IPS-18c (cell line): ENCODE data around the gene APLP1.
"Not testable (repeated sequence)": the region's sequence is repeated elsewhere in the genome, so short reads cannot be mapped to it uniquely, and the experiment has no call there.

ENCODE experiments used
- H3K4me3 ChIP-seq: 2 replicates; pipeline ENCODE4 v1.7.0; 2013; ENCODE audit warnings: low read depth, mild to moderate bottlenecking, low read length, moderate library complexity; ENCODE audit not compliant: insufficient read depth
- H3K9me3 ChIP-seq: one replicate; pipeline ENCODE4 v1.6.1; 2013; ENCODE audit warnings: mild to moderate bottlenecking, low read length, moderate library complexity; ENCODE audit not compliant: control insufficient read depth, insufficient read depth

APLP1 gene

DNA sequence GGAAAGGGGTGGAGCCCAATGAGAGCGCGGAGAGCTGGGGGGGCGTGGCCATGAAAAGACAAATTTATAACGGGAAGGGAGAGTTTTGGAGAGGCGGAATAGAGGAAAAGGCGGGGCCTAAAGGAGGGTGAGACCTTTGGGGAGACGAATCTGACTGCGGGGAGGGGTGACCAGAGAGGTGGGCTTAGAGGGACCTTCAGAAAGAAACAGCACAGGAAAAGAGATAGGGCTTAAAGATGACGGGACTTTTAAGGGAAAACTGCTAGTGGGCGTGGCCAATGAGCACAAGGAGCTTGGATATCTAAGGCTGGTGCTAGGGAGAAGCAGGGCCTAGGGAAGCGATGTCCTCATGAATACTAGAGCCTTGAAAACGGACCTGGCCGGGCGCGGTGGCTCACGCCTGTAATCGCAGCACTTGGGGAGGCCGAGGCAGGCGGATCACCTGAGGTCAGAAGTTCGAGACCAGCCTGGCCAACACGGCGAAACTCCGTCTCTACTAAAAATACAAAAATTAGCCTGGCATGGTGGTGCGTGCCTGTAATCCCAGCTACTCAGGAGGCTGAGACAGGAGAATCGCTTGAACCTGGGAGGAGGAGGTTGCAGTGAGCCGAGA is 1.9 kb downstream of the APLP1 start:
- H3K4me3 ChIP-seq, result peak overlapping the region; percentile 71; the same call in 1 of the 2 replicates
- H3K9me3 ChIP-seq, result not testable (repeated sequence)

DNA sequence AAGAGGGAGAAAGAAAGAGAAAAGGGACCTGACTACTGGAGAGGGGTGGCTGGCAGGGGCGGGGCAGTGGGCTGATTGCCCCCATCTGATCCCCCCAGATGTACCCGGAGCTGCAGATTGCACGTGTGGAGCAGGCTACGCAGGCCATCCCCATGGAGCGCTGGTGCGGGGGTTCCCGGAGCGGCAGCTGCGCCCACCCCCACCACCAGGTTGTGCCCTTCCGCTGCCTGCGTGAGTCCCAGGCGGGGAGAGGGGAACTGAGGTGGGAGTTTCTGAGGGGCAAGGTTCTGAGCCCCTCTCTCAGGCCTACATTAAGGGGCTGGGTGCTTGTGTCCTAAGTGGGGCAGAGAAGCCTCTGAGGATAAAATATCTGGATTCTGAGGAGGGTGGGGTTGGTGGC is 2.4 kb downstream of the APLP1 start:
- peaks cover 2% of the 10 kb centered on the region for H3K9me3 ChIP-seq
- no peak overlapping the region for H3K4me3 ChIP-seq

DNA sequence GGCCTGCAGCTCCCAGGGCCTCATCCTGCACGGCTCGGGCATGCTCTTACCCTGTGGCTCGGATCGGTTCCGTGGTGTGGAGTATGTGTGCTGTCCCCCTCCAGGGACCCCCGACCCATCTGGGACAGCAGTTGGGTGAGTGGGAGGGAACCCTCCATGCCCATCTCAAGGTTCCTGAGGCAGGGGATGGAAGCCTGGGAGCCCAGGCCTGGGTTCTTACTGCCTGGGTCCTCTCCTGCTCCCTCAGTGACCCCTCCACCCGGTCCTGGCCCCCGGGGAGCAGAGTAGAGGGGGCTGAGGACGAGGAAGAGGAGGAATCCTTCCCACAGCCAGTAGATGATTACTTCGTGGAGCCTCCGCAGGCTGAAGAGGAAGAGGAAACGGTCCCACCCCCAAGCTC is 3.2 kb downstream of the APLP1 start:
- peaks cover 2% of the 10 kb centered on the region for H3K9me3 ChIP-seq

DNA sequence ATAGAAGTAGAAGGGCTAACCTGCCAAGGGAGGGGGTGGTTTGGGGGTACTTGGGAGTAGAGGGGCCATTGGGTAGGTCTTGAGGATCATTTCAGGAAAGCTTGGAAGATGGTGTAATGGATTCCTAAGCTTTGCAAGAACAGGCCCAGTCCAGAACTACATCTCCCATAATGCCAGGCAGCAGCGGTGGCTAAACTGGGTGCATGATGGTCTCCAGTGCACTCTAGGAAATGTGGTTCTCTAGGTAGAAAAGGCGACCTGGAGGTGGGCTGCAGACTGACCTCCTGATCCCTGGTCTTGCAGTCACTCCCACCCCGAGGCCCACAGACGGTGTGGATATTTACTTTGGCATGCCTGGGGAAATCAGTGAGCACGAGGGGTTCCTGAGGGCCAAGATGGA is 3.8 kb downstream of the APLP1 start:
- peaks cover 2% of the 10 kb centered on the region for H3K9me3 ChIP-seq
- H3K4me3 ChIP-seq, result no peak overlapping the region

More for the DNA sequence above, 3.2 kb downstream of the APLP1 start:
- no peak overlapping the region for H3K4me3 ChIP-seq

DNA sequence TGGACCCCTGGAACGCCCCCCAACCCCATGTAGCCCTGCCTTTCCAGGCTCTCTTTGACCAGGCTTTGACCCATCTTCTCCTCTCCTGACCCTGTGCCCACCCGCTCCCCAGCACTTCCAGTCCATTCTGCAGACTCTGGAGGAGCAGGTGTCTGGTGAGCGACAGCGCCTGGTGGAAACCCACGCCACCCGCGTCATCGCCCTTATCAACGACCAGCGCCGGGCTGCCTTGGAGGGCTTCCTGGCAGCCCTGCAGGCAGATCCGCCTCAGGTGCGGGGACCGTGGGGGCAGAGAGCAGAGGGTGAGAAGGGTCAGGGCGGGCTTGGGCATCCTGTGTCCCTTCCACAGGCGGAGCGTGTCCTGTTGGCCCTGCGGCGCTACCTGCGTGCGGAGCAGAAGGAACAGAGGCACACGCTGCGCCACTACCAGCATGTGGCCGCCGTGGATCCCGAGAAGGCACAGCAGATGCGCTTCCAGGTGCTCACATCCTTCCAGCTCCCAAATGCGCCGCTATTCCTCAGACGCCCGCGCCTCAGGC is 6.1 kb downstream of the APLP1 start:
- H3K4me3 ChIP-seq, result no peak overlapping the region
- peaks cover 2% of the 10 kb centered on the region for H3K9me3 ChIP-seq

DNA sequence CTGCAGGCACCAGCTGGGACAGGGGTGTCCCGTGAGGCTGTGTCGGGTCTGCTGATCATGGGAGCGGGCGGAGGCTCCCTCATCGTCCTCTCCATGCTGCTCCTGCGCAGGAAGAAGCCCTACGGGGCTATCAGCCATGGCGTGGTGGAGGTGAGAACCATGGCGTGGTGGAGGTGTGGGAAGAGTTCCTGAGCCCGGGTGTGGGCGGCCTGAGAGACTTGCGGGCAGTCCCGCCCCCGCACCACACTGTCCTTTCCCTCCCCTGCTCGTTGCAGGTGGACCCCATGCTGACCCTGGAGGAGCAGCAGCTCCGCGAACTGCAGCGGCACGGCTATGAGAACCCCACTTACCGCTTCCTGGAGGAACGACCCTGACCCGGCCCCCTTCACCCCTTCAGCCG is 10.7 kb downstream of the APLP1 start:
- Histone ChIP-seq H3K4me3 (no peak overlapping the region), H3K9me3 (no peaks in the 10 kb centered on the region)

DNA sequence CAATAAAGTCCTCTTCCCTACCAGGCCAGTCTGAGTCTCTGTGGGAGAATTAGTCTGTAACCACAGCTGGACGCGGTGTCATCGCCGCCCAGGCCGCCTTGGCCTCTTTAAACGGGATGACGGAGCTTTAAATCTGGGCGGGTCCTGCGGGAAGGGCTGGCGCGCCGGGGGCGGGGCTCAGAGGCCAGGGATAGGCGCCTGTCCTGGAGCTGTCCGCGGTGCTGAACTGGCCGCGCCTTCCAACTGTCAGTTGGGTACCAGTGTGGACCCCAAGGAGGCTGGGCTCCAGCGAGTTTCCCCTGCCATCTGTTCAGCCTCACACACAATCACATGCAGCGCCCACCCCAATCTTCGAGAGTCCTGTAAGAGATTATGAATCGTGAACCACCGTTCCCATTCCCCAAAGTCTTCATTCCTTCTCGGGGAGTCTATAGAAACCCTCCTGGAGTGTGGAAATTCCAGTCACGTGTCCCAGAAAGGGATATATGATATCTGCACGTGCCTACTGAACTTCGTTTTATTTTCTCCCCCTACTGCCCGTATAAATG is 11.5 kb downstream of the APLP1 start:
- no peak overlapping the region for H3K4me3 ChIP-seq
- H3K9me3 ChIP-seq, result no peaks in the 10 kb centered on the region

DNA sequence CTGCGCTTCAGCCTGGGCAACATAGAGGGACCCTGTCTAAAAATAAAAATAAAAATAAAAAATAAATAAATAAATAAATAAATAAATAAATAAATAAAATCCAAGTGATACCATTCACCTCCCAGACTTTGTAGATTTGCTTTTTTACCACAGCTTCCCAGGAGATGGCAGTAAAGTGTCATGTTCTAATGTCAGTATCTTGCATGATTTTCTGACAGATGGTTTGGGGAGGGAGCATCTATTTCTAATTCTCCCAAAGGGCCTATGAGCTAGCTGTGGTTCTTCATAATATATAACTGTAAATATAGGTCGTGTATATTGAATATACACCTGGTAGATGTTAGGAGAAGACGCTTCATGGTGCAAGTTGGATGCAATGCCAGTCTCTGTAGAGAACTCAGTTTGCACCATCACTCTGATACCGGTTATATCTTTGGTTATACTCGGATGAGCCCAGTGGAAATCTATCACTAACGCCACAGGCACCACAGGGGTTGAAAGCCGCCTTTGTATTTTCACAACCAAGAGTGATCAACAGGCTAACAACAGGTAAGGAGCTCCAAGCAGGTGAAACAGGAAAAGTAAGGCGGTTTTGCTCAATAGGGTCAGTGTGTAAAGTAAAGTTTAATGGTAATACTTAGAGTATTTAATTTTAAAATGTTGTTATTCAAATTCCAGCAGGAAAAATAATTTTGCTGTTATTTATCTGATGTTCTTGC is 13.9 kb downstream of the APLP1 start:
- Histone ChIP-seq H3K9me3 (no peaks in the 10 kb centered on the region), H3K4me3 (no peak overlapping the region)

DNA sequence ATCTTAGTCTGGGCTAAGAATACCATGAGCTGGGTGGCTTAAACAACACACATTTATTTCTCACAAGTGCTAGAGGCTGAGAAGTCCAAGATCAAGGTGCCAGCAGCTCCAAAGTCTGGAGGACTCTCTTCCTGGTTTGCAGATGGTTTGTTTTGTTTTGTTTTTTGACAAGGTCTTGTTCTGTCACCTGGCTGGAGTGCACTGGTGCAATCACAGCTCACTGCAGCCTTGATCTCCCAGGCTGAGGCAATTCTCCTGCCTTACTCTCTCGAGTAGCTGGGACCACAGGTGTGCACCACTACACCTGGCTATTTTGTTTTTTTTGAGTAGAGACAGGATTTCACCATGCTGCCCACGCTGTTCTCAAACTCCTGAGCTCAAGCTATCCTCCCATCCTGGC is 15.5 kb downstream of the APLP1 start:
- Histone ChIP-seq H3K4me3 (no peak overlapping the region), H3K9me3 (no peaks in the 10 kb centered on the region)

DNA sequence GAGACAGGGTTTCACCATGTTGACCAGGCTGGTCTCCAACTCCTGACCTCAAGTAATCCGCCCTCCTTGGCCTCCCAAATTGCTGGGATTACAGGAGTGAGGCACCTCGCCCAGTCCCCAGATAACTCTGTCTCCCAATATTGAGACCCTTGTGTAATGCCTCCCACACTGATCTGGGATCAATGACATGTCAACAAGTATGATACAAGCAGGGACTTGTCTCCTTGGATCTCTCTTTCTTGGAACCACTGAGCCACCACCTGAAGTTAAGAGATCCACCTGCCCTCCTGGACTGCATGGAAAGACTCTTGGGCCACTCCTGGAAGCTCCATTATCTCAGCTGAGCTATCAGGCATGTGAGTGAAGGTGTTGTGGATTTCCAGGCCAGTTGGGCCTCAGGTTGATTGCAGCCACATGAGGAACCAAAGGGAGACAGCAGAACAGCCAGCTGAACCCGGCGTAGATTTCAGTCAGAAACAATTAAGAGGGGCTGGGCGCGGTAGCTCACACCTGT is 16.9 kb downstream of the APLP1 start:
- Histone ChIP-seq H3K9me3 (no peaks in the 10 kb centered on the region), H3K4me3 (no peak overlapping the region)

DNA sequence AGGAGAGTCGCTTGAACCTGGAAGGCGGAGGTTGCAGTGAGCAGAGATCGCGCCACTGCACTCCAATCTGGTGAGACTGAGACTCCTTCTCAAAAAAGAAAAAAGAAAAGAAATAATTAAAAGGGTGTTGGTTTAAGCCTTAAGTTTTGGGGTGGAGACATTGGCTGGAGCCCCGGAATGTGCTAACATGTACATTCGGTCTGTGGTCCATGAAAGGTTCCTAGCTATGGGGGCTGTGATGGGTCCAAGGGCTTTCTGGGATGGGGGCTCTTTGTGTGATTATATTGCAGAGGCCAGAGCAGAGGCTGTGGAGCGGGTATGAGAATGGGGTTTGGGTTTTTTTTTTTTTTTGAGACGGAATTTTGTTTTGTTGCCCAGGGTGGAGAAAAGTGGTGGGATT is 17.5 kb downstream of the APLP1 start:
- H3K4me3 ChIP-seq, result no peak overlapping the region

DNA sequence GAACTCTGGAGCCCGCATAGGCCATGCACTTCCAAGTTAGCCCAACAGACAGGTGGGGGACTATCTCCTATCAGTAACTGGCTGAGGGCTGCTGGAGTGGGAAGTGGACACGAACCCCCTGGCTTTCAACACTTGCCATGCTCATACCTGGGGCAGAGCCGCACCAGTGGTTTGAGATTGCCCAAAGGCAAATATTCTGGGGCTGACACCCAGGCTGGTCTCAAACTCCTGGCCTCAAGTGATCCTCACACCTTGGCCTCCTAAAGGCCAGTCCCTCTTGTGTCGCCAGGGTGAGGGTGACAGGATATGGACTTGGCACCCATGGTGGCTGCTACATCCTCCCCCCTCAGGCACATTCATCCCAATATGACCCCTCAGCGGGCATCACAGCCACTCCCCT is 18.8 kb downstream of the APLP1 start:
- Histone ChIP-seq H3K4me3 (no peak overlapping the region), H3K9me3 (no peaks in the 10 kb centered on the region)

More for the DNA sequence above, 17.5 kb downstream of the APLP1 start:
- no peaks in the 10 kb centered on the region for H3K9me3 ChIP-seq

DNA sequence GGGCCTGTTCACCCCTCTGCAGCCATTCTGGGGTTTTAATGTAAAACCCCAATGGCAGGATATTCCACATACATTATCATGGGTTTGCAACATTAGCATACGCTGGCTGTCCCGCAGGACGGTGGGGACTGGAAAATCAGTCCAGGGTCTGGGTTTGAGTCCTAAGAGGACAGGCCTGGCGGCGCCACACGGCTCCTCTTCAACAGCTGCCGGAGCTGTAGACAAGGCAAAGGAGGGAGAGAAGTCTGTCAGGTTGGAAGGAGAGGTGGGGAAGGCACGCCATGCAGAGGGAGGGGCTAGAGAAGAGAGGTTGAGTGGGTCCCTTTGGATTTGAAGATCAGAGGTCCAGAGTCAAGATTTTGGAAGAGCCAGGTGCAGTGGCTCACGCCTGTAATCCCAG is 20.0 kb downstream of the APLP1 start:
- H3K9me3 ChIP-seq, result no peaks in the 10 kb centered on the region
- no peak overlapping the region for H3K4me3 ChIP-seq

DNA sequence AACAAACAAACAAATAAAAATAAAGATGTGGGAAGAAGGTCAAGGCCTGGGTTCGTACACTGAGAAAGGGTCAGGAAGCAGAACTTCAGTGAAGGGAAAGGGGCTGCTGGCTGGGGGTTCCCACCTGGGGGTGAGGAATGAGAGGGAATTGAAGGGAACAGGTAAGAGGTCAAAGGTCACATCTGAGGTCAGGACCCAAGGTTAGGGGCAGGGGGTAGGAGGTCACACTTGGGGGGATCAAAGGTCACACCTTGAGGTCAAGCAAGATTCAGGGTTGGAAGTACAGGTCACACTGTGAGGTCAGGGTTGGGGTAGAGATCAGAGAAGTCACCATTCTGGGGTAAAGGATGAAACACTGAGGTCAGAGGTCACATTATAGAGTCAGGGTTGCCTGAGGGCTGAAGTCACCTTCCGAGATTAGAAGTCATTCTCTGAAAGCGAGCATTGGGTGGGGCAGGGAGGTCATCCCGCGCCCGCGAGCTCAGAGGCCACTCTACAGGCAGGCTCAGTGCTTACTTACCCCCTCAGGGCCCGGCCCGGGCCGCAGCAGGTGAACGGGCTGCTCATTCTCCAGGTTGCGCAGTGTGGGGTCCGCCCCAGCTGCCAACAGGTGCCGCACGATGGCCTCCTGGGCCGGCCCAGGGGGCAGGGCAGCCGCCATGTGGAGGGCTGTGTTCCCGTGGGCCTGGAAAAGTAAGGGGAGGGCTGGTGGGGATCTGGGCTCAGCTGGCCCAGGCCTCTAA is 21.2 kb downstream of the APLP1 start:
- H3K9me3 ChIP-seq, result no peaks in the 10 kb centered on the region
- no peak overlapping the region for H3K4me3 ChIP-seq

DNA sequence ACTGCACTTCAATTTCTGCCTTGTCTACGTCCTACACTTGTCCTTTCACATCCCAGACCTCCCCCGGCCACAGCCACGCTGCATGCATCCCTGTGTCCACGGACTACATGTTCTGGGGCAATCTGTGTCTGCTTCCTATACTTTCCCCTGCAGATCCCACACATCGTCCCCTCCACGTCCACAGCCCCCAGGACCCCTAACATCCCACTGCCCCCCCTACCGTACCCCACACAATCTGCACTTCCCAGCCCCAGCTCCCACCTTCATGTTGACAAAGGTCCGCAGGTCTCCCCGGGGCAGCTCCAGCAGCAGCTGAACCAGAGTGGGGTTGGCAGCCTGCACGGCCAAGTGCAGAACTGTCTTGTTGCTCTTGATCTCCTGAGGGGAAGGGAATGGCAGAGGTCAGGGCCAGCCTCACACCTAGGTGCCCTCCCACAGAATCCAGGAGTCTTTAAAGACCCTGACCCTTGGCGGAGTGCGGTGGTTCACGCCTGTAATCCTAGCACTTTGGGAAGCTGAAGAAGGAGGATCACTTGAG is 21.8 kb downstream of the APLP1 start:
- Histone ChIP-seq H3K4me3 (no peak overlapping the region), H3K9me3 (no peaks in the 10 kb centered on the region)

DNA sequence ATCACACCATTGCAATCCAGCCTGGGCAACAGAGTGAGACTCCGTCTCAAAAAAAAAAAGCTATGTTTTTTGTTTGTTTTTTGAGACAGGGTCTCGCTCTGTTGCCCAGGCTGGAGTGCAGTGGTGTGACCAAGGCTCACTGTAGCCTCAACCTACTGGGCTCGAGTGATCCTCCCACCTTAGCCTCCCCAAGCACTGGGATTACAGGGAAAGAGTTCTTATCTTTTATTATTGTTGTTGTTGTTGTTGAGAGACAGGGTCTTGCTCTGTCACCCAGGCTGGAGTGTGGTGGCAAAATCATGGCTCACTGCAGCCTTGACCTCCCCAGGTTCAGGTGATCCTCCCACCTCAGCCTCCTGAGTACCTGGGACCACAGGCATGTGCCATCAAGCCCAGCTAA is 23.4 kb downstream of the APLP1 start:
- not testable (repeated sequence) for H3K4me3 ChIP-seq, H3K9me3 ChIP-seq

DNA sequence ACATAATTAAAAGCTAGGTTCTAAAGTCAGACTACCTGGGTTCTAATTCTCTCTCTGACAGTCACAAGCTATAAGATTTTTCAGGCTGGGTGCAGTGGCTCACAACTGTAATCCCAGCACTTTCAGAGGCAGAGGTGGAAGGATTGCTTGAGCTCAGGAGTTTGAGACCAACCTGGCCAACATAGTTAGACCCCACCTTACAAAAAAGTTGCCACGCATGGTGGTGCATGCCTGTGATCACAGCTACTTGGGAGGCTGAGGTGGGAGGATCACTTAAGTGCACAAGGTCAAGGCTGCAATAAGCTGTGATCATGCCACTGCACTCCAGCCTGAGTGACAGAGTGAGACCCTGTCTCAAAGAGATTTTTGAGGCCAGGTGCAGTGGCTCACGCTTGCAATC is 26.0 kb downstream of the APLP1 start:
- Histone ChIP-seq H3K9me3 (no peaks in the 10 kb centered on the region), H3K4me3 (no peak overlapping the region)
